ENCODE results near the gene FLNA.

GRCh38 chrX:154372612-154373022, 1.8 kb downstream of the FLNA start:
- TF ChIP-seq CTCF (conservative IDR thresholded peaks at IDR 0.05; ENCODE audit: low read depth, low read length) (no peak), EZH2 (IDR thresholded peaks at IDR 0.05; ENCODE audit: borderline replicate concordance, low read depth, low read length, poor library complexity, severe bottlenecking) (no peak)

Data from A673 (cell line).